ENCODE measurements around the gene TSHZ2.
"Not testable (repeated sequence)": the region's sequence is repeated elsewhere in the genome, so short reads cannot be mapped to it uniquely, and the experiment has no call there.

TSHZ2 gene

DNA sequence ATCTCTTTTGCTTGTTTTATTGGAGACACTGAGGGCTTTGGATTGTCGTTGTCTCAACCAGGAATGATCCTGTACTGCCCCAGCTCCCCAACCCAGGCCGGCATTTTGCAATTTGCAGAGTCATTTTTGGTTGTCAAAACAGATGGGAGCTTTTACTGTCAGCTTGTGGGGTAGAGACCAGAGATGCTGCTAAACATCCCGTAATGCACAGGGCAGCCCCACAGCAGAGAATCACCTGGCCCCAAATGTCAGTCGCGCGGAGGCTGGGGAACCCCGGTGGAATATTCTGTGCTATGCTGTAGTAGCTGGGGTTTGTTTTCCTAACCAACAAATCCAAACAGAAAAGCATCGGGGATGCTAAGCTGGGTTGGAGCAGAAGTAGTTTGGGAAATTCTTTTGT lies 99.7 kb downstream of the TSHZ2 start:
- no peak for DNase-seq

DNA sequence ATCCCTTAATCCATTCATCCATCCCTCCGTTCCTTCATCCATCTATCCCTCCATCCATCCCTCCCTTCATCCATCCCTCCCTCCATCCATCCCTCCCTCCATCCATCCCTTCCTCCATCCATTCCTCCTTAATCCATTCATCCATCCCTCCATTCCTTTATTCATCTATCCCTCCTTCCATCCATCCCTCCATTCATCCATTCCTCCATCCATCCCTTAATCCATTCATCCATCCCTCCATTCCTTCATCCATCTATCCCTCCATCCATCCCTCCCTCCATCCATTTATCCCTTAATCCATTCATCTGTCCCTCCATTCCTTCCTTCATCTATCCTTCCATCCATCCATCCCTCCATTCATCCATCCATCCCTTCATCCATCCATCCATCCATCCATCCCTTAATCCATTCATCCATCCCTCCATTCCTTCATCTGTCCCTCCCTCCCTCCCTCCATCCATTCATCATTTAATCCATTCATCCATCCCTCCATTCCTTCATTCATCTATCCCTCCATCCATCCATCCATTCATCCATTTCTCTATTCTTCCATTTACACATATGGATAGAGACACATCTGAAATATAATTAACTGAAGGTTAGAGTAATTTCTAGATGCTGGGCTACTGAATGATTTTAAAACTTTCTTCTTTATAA lies 100.9 kb downstream of the TSHZ2 start:
- DNase-seq, result no peak

- DNase-seq, result no peak
Observed at GRCh38 chr20:53073636-53074415, 101.7 kb downstream of the TSHZ2 start.

- DNase-seq, result no peak
Observed at GRCh38 chr20:53074811-53075314, 102.7 kb downstream of the TSHZ2 start.

DNA sequence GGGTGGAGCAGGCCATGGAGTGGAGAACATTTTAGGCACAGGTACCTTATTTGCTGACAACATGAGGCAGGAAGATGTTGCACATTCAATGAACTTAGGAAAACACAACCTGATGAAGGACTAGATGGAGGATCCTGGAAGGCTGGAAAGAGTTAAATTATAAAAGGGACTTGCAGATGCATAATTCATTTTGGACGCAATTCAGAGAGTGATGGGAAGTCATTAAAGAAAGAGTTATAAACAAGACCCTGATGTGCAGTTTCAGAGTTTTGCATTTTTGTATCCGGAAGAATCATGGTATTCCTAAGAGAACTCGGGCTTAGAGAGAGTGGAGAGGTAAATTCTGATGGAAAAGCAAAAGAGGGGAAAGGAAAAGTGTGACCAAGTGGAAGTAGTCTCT lies 104.5 kb downstream of the TSHZ2 start:
- no peak for DNase-seq

DNA sequence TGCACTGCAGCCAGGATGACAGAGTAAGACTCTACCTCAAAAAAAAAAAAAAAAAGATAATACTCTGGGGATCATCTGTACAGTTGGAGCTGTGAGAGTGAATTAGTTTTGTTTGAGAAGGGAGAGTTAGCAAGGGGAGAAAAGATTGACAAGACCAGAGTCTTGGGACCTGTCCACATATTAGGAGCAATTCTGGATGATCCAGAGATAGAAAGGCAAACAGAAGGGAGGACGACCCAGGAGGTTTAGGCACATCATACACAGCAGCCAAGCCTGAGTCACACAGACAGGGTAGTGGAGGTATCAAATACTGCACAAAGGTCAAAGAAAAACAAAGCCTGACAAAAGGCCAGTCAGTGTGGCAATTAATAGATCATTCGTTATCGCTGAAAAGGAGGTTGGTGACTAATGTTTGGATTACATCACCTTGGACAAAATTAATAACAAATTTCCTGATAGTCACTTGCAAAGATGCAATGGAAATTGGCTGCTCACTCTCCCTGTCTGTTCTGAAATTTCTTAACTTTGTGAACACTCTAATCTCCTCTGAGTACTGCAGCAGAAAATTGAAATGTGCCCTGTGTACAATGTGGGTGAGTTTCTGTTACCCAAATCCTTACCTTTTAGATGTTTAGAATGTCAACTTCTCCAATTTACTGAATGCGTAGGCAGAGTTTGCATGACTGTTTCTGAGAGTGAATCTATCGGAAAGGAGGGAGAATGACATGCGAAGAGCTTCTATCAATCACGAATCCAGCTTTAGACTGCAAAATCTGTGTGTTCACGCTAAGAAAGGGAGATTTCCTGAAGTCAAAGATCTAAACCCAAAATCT lies 105.4 kb downstream of the TSHZ2 start:
- DNase-seq, result no peak

DNA sequence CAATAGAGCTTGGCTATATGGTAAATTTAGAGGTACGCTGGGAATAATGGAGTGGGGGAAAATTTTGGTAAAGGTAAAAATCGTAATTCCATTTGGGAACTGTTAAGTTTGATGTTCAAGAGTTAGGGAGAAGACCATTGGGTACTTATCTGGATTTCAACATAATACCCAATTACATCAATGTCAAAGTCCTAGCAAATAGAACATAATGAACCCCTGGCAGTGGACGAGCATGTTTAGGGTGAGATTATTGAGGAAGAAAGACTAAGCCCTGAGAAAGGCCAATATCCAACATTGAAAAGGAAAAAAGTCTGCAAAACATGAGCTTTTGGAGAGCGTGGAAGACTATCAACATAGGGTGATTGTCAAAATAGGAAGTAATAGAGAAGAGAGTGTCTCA lies 106.6 kb downstream of the TSHZ2 start:
- DNase-seq, result no peak

- no peak for DNase-seq
Observed at GRCh38 chr20:53079261-53079691, 107.1 kb downstream of the TSHZ2 start.

GRCh38 chr20:53079828-53080686 lies 107.9 kb downstream of the TSHZ2 start:
- DNase-seq, result no peak

DNA sequence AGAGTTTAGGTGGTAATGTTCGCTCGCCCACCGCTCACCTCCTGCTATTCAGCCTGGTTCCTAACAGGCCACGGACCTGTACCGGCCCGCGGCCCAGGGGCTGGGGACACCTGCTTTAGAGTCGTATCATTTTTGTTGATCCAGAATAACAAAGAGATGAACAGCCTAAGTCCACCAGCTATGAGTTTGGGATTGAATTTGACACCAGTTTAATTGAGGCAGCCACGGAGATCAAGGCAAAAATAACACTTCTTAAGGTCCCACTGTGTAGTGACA lies 108.5 kb downstream of the TSHZ2 start:
- DNase-seq, result no peak

DNA sequence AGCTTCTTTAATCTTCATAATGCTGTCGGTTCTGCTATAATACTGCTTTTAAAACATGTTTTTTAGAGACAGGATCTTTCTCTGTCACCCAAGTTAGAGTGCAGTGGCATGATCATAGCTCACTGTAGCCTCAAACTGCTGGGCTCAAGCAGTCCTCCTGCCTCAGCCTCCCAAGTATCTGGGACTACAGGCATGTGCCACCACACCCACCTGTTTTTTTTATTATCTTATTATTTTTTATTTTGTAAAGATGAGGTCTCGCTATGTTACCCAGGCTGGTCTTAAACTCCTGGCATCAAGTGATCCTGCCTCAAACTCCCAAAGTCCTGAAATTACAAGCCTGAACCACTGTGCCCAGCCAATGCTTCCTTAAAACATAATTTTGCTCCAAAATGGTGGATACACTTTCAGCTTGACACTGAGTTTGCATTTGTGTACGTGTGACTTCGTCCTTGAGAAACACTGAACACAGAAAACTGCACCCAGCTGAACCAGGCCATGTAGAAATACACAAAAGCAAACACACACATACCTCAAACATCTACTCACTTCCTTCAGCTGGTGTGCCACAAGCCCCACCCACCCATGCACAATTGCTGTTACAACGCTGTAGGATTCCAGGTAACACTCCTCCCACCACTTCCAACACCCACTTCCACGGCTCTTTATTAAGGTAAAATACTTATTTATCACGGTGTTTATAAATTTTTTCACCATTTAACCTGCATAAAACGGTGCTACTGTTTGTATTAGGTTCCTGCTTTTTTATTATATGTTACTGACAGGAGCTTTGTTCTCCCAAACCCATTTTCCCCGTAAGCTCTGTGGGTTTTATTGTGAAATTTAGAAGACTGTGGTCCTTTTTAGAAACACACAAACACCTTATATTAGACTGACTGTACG lies 109.1 kb downstream of the TSHZ2 start:
- DNase-seq, result no peak

- no peak for DNase-seq
Observed at GRCh38 chr20:53081916-53082863, 110.0 kb downstream of the TSHZ2 start.

DNA sequence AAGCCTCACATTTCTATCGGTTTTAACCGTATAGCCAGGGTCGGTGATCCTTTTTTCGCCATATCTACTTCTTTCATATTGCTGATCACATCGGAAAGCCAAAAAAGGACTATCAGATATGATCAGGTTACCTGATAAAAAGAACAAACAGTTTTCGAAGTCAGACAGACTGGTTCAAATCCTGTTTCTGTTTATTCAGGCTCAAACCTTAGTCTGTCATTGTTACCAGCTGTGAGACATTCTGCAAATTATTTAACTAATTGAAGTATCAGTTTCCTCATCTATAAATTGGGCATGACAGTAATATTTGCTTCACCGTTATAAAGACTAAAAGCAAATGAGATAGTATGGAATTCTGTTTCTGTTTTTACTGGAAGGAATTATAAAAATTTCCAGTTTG lies 111.3 kb downstream of the TSHZ2 start:
- no peak for DNase-seq

- DNase-seq, result no peak
Observed at GRCh38 chr20:53084408-53084997, 112.3 kb downstream of the TSHZ2 start.

GRCh38 chr20:53085720-53086119 lies 113.6 kb downstream of the TSHZ2 start:
- no peak for DNase-seq

DNA sequence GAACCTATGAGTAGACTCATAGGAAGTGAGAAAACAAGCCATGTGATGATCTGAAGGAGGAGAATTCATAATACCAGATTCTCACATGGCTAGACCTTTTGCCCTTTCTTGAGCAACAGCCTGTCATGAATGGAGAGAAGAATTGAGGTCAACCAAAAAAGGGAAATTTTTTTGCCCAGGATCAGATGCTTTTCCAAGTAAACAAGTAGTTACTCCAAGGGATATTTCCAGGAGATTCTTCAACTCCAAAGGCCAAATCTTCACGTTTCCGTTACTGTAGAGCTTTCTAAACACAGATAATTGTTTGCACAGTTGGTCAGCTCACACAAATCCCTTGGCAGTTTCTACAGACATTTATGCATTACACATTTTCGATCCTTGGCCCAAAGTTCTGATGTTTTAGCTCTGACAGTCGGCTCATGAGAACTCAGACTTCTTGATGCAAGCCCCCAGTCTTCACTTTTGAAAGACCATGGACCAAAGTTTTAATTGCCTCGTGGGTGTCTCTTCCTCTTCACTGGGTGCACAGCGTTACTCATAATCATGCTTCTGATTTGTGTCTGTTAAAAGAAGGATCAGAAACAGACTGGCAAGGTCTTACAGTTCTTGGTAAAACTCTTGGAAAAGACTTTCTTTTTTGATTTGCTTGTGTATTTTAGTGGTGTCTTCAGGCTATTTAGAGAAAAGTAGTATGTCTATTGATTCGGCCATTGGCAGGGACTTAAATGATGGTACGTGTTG lies 115.0 kb downstream of the TSHZ2 start:
- no peak for DNase-seq

GRCh38 chr20:53088786-53089185 lies 116.6 kb downstream of the TSHZ2 start:
- DNase-seq, result no peak

- not testable (repeated sequence) for DNase-seq
Observed at GRCh38 chr20:53089851-53090250, 117.7 kb downstream of the TSHZ2 start.

GRCh38 chr20:53091789-53092188 lies 119.6 kb downstream of the TSHZ2 start:
- DNase-seq, result no peak

All from suppressor macrophage treated with lipopolysaccharide for 4 hours (primary cell).